Right cardiac atrium (tissue), 5 donors: ENCODE measurements around the gene SLC1A2. TPM values are rescaled to one million over a fixed set of nuclear protein-coding genes. Genes with fewer than 3 reads are reported as not detected.

Experiments
- ATAC-seq, 2 donors: fragments of 200-7000 bp; cut with Tn5 transposase; one replicate each; pipeline versions ENCODE4 v1.8.0 to v1.9.1; 2020; ENCODE audit warnings: moderate library complexity in 2 of 2, mild to moderate bottlenecking in 1 of 2
- DNase-seq, 3 donors: peaks; one replicate each; pipeline ENCODE4 v3.0.0-alpha.2; 2020
- H3K27ac ChIP-seq: one replicate; pipeline ENCODE4 v1.5.1; 2013; ENCODE audit warnings: mild to moderate bottlenecking, low read length, control low read depth, moderate library complexity
- H3K27me3 ChIP-seq: one replicate; pipeline ENCODE4 v1.6.1; 2013; ENCODE audit not compliant: control insufficient read depth, insufficient read depth
- H3K4me1 ChIP-seq: one replicate; pipeline ENCODE4 v1.6.1; 2013; ENCODE audit warnings: low read length; ENCODE audit not compliant: control insufficient read depth, insufficient read depth
- H3K4me3 ChIP-seq: one replicate; pipeline ENCODE4 v1.5.1; 2013; ENCODE audit warnings: low read length, control low read depth
- H3K9me3 ChIP-seq: one replicate; pipeline ENCODE4 v1.6.1; 2013; ENCODE audit warnings: low read length; ENCODE audit not compliant: control insufficient read depth
- WGBS: extraction: QIAGEN DNeasy Blood & Tissue Kit; methylation state at CpG from one replicate; pipeline ENCODE4 v1.1.7; 2013; 5-methylcytosine and 5-hydroxymethylcytosine counted together
- intact Hi-C, 4 donors: fragments of 100-400 bp; cut with DNase I; formaldehyde crosslinking; loops; one replicate each; pipeline versions ENCODE4 v1.11.0 to v1.14.0; 2022 to 2023
- polyA plus RNA-seq: library from polyadenylated mRNA; stranded (reverse); fragments of 200-250 nt; gene quantifications from one replicate; pipeline ENCODE4 v1.2.3, GENCODE V29; 2013
- total RNA-seq, 4 donors: library from RNA; stranded (reverse); fragmentation: NEBNext Ultra II Directional; extraction: Animal tissue kit (Norgen Biotek cat#: 25700); gene quantifications; one replicate each; pipeline ENCODE4 v1.2.1, GENCODE V29; 2021
- donor health status: healthy with polysubstance abuse.
- donor health status: DM: no; HTN: yes; CAD: no.
- donor health status: DM: no; HTN: no; CAD: no.
- donor health status: DM: no; HTN: yes; CAD: no; lungs with severe emphysema.
- donor health status: DM: yes; HTN: yes; CAD: no.

Gene SLC1A2
- total and polyA plus RNA-seq, 5 donors, result 0.54 to 2.3 (median 1.3) TPM

DNA sequence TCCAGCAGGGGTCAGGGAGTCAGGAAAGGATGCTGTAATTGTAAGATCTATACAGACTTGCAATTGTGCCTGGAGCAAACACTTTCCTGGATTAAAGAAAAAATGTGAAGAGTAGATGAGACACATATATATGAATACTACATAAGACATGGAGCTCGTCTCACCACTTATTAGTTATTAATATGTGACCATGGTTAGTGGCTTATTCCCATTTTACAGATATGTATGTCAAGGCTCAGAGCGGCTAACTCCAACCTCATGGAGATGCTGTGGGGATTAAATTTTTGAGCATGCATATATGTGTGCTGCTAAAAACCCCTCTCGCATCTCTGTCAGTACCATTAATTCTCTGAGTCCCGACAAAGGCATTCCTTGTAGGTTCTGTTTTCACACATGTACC, 125.7 kb downstream of the SLC1A2 start:
- Histone ChIP-seq H3K4me3 (no peak overlapping the region), H3K27me3 (no peaks in the 10 kb centered on the region), H3K27ac (no peak overlapping the region), H3K9me3 (no peaks in the 10 kb centered on the region), H3K4me1 (no peaks in the 10 kb centered on the region)
- no peak for DNase-seq
- no peak for ATAC-seq
- intact Hi-C loops, result no loop called here
- 96% methylated on average over 4 of the region's 4 CpGs for WGBS

DNA sequence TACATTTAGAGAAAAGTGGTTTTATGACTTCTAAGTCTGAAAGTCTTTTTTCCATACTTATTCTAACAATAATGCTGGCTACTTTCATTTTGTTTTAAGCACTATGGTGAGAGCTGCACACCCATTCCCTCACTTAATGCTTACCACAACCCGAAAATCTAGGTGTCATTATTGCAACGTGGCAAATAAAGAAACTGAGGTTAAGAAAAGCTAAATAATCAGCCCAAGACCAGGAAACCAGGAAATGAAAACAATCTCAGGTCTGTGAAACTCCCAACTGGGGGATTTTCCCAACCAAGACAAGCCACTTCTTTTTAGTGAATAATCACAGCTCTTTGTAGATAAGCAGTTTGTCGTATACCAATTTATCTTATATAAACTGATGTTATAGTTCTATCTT, 126.3 kb downstream of the SLC1A2 start:
- H3K27me3 ChIP-seq, result no peaks in the 10 kb centered on the region
- DNase-seq, result no peak
- intact Hi-C loops, result no loop called here
- 65% methylated on average over 3 of the region's 3 CpGs for WGBS
- no peak overlapping the region for H3K4me3 ChIP-seq
- no peak for ATAC-seq
- no peaks in the 10 kb centered on the region for H3K4me1 ChIP-seq
- H3K27ac ChIP-seq, result no peak overlapping the region
- H3K9me3 ChIP-seq, result no peaks in the 10 kb centered on the region

DNA sequence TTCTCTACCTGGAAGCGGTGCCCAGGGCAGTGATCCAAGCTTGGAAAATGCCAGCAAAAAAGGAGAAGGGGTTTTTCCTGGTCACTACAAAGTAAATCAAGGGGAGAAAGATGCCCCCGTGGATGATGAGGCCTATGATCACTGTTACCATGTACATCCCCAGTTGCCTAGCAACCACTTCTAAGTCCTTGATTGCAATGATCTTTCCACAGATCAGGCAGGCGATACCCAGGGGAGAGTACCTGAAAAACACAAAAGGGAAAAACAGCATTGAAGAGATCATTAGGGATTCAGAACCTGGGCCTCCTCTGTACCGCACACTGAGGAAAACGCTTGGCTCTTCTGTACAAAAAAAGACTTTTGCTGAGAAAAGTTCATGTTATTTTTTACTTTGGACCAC, 127.1 kb downstream of the SLC1A2 start:
- Histone ChIP-seq H3K4me1 (no peaks in the 10 kb centered on the region), H3K27me3 (no peaks in the 10 kb centered on the region), H3K9me3 (no peaks in the 10 kb centered on the region), H3K4me3 (no peak overlapping the region), H3K27ac (no peak overlapping the region)
- no peak for DNase-seq
- ATAC-seq, result no peak
- intact Hi-C loops, result no loop called here
- 84% methylated on average over 5 of the region's 5 CpGs for WGBS

DNA sequence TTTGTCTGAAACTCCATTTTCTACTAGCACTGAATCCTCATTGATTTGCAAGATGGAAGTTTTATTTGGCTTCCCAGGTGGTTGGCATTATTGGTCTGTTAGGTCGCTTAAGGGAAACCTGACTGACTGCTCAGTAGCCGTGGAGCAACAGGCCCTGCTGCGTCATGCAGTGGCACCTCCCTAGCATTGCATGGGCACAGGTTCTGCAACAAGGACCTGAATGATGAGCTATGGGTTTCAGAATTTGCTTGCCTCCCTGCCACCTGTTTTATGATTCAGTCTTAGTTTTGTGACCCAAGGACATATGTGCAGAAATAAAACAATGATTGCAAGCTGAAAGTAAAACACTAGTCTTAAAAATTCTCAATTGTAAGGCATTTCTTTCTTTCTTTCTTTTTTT, 128.5 kb downstream of the SLC1A2 start:
- intact Hi-C loops, result no loop called here
- 79% methylated on average over 3 of the region's 3 CpGs for WGBS
- H3K4me3 ChIP-seq, result no peak overlapping the region
- H3K27ac ChIP-seq, result no peak overlapping the region
- H3K4me1 ChIP-seq, result no peaks in the 10 kb centered on the region
- no peaks in the 10 kb centered on the region for H3K9me3 ChIP-seq
- no peaks in the 10 kb centered on the region for H3K27me3 ChIP-seq
- no peak for DNase-seq
- ATAC-seq, result no peak

DNA sequence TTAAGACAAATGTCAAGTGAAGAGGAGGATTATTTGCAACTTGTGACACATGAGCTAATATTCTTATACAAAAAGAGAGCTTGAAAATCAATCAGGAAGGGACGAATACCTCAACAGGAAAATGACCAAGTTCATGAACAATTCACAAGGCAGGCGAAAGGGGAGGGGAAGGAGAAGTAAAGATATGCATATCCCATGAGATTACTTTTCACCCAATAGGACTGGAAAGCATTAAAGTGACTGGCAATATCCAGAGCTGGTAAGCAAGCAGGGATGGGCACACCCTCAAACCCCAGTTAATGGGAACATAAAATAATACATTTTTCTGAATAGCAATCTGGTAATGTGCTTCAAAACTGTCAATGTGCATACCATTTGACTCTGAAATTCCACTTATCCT, 129.5 kb downstream of the SLC1A2 start:
- H3K4me3 ChIP-seq, result no peak overlapping the region
- 60% methylated on average over 2 of the region's 2 CpGs for WGBS
- H3K4me1 ChIP-seq, result no peaks in the 10 kb centered on the region
- intact Hi-C loops, result no loop called here
- no peaks in the 10 kb centered on the region for H3K9me3 ChIP-seq
- no peak overlapping the region for H3K27ac ChIP-seq
- no peak for DNase-seq
- ATAC-seq, result no peak
- no peaks in the 10 kb centered on the region for H3K27me3 ChIP-seq

DNA sequence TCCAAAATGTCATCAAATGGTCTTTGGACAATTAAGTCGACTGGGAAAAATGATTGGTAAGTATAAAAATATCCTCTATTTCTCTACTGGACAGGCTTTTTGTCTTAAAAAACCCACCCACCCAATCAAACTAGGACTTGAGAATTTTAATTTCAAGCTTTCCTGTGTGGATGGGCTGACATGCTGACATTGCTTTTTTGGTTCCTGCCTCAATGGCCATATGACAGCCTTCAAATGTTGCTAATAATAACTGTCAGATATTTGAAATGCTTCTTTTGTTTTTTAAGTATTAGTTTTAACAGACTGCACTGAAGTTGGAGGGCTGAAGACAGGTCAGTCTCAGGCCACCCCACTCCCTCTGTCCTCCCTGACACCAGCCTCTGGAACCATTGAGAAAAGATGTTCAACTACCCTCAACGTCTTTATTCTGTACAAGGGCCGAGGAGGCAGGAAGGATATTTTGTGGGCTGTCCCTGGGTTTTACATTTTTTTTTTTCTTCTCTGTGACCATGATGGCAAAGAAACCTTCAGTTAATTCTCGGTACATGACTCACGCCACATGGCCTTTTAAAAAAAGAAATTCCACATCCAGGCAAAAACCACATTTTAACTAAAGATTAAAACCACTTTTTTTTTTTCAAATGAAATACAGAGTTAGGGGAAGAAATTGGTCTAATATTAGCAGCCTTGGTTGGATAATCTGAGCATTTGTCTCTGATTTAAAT, 130.4 kb downstream of the SLC1A2 start:
- no peaks in the 10 kb centered on the region for H3K4me1 ChIP-seq
- ATAC-seq (no peak), DNase-seq (no peak)
- no peak overlapping the region for H3K27ac ChIP-seq
- 73% methylated on average over 5 of the region's 5 CpGs for WGBS
- intact Hi-C loops, result no loop called here
- no peaks in the 10 kb centered on the region for H3K27me3 ChIP-seq
- H3K9me3 ChIP-seq, result no peaks in the 10 kb centered on the region
- no peak overlapping the region for H3K4me3 ChIP-seq

DNA sequence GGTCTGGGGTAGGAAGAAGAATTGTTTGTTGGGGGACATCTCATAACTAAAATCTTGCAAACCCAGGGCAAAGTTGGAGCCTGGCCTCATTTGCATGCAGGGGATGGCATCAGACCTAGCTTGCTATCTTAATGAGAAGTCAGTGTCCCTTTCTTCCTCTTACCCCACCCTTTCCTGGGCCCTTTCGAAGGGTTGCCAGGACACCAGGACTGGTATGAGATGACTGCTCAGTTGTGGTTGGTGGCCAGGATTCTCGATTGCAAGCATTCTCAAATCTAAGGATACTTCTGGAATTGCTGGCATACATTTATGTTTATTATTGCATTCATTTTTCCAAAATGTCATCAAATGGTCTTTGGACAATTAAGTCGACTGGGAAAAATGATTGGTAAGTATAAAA, 131.0 kb downstream of the SLC1A2 start:
- H3K27me3 ChIP-seq, result no peaks in the 10 kb centered on the region
- DNase-seq, result no peak
- 78% methylated on average over 3 of the region's 3 CpGs for WGBS
- H3K4me1 ChIP-seq, result no peaks in the 10 kb centered on the region
- intact Hi-C loops, result no loop called here
- no peak overlapping the region for H3K4me3 ChIP-seq
- H3K9me3 ChIP-seq, result no peaks in the 10 kb centered on the region
- ATAC-seq, result no peak
- H3K27ac ChIP-seq, result no peak overlapping the region

DNA sequence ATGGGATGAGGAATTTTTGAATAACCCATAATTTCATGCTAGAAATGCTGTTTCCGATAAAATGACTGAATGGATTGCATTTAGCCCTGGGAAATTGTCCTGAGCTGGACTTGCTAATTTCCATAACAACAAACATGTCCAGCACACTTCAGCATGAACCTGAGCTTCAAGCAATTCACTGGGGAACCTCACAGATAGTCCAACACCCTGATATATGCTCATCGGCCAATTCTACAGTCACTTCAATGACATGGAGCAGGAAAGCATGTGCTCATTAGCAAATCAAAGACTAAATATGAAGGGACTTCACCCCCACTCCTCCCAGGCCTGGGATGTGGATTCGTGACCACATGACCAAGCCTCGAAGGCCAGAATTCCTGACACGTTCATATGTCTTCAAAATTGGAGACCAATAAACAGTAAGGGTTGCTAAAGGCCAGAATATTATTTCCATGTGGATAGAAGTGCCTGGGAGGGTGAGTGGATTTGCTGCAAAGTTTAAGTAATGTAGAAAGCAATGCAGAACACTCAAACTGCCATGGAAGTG, 131.9 kb downstream of the SLC1A2 start:
- Histone ChIP-seq H3K9me3 (no peaks in the 10 kb centered on the region), H3K4me3 (no peak overlapping the region), H3K27me3 (no peaks in the 10 kb centered on the region), H3K4me1 (no peaks in the 10 kb centered on the region), H3K27ac (no peak overlapping the region)
- WGBS, result 92% methylated on average over 5 of the region's 5 CpGs
- no peak for DNase-seq
- ATAC-seq, result no peak
- intact Hi-C loops, result no loop called here

DNA sequence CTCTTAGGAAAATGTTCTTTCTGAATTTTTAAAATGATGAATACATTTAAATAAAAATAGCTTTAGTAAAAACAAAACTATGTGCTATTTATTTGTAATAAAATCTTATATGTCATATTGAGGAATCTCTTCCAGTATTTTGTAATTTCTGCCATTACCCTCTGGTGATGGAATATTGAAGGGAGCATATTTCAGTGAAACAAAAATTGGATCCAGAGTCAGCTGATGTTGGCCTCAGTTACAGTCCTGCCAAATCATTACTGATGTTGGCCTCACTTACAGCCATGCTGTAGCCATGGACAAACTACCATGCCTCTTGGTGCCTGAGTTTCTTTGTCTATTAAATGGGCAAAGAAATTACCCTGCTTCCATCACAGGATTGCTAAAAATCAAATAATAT, 133.2 kb downstream of the SLC1A2 start:
- Histone ChIP-seq H3K27me3 (no peaks in the 10 kb centered on the region), H3K4me1 (no peaks in the 10 kb centered on the region), H3K9me3 (no peaks in the 10 kb centered on the region), H3K27ac (no peak overlapping the region), H3K4me3 (no peak overlapping the region)
- no peak for ATAC-seq
- intact Hi-C loops, result no loop called here
- no peak for DNase-seq

DNA sequence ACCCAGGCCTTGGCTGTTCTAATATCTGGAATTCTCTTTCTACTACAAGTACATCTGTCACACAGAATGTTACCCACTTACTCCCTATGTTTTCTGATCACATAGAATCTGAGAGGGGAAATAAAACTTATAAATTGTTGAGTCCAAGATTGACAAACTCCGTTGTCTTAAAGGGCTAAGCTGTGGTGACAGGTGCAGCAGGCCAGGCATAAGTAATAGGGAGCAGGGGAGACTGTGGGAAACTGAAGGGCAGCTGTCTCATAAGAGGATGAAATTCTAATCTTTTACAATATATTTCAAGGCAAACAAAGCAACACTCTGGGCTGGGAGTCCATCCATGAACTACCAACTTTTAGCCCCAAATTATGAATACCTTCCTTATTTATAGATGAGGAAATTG, 133.9 kb downstream of the SLC1A2 start:
- Histone ChIP-seq H3K9me3 (no peaks in the 10 kb centered on the region), H3K4me1 (peaks cover 3% of the 10 kb centered on the region), H3K27ac (no peak overlapping the region), H3K27me3 (no peaks in the 10 kb centered on the region), H3K4me3 (no peak overlapping the region)
- intact Hi-C loops, result no loop called here
- 96% methylated on average over 1 of the region's 1 CpG for WGBS
- DNase-seq (no peak), ATAC-seq (no peak)

DNA sequence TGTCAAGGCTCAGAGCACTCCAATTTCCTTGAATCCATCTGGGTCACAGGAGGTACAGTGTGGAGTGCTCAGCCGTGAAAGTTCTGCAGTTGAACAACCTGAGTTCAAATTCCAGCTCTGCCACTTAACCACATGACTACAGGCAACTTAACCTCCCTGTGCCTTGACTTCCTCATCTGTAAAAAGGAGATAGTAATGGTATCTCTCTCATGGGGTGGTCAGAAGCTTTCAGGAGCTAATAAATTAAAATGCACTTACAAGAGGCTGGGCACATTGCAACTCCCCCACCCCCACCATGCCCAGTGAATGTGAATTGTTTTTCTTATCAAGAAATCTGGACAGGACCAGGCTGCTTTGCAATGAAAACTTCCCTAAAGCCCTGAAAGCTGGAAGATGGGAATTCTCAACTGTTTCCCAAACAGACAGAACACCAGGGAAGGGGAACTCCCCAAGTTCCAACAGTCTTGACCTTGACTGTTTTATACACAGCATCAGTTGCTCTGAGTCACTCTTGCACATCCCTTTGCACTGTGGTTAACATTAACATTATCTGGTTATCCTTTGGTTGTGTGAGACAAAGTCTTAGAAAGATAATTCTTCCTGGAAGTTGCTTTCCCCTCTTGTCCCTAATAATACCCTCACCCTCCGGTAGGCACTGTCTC, 137.0 kb downstream of the SLC1A2 start:
- peak in 1 of 2 donors; percentile 55 for ATAC-seq
- 70% methylated on average over 2 of the region's 2 CpGs for WGBS

More for the DNA sequence above, 137.0 kb downstream of the SLC1A2 start:
- H3K4me1 ChIP-seq, result peaks cover 3% of the 10 kb centered on the region
- H3K27ac ChIP-seq, result no peak overlapping the region
- no peak for DNase-seq
- H3K27me3 ChIP-seq, result no peaks in the 10 kb centered on the region
- no peaks in the 10 kb centered on the region for H3K9me3 ChIP-seq
- no peak overlapping the region for H3K4me3 ChIP-seq
- intact Hi-C loops, result no loop called here
